HCEC 1CT (cell line): Measurements from ENCODE around the gene IFIT5.
"Not testable (repeated sequence)": the region's sequence is repeated elsewhere in the genome, so short reads cannot be mapped to it uniquely, and the experiment has no call there.

Experiments used
- DNase-seq: peaks from one replicate; pipeline ENCODE4 v3.0.0-alpha.2; 2017

Gene IFIT5

DNA sequence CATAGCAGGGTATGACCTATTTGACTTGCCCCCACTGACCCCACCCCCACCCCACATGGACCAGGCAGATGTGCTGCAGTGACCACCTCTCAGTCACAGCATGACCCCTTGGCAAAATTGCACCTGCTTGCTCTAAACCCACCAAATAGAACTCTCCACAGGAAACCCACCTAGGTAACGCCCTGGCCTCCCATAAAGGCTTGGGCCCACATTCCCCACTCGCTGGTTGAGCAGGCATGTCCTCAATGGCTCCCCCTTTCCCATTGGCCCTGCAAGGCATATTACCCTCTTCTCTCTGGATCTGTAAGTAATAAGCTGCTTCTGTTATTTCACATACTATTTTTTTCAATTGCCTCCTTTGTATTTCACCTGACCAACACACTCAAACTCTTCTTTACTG is 19.2 kb upstream of the IFIT5 start:
- DNase-seq: no peak

GRCh38 chr10:89398003-89398749 is 16.2 kb upstream of the IFIT5 start:
- DNase-seq: peak; percentile 91

GRCh38 chr10:89399956-89400355 is 14.4 kb upstream of the IFIT5 start:
- no peak for DNase-seq

- no peak for DNase-seq
Measured at GRCh38 chr10:89403043-89403442, 11.3 kb upstream of the IFIT5 start.

GRCh38 chr10:89404104-89405047 is 10.0 kb upstream of the IFIT5 start:
- DNase-seq: no peak

GRCh38 chr10:89406178-89406577 is 8.2 kb upstream of the IFIT5 start:
- DNase-seq: not testable (repeated sequence)

DNA sequence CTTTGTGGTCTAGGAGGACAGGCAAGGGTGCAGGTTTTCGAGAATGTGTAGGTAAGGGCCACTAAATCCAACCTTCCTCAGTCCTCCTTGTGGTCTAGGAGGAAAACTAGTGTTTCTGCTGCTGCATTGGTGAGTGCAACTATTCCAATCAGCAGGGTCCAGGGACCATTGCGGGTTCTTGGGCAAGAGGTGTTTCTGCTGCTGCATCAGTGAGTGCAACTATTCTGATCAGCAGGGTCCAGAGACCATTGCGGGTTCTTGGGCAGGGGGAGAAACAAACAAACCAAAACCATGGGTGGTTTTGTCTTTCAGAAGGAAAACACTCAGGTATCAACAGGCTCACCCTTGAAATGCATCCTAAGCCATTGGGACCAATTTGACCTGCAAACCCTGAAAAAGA is 6.6 kb upstream of the IFIT5 start:
- DNase-seq: not testable (repeated sequence)

DNA sequence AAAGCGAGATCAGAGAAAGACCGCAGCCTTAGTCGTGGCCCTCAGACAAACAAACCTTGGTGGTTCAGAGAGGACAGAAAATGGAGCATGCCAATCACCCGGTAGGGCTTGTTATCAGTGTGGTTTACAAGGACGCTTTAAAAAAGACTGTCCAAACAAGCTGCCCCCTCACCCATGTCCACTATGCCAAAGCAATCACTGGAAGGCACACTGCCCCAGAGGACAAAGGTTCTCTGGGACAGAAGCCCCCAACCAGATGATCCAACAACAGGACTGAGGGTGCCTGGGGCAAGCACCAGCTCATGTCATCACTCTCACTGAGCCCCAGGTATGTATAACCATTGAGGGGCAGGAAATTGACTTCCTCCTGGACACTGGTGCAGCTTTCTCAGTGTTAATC is 5.1 kb upstream of the IFIT5 start:
- not testable (repeated sequence) for DNase-seq

DNA sequence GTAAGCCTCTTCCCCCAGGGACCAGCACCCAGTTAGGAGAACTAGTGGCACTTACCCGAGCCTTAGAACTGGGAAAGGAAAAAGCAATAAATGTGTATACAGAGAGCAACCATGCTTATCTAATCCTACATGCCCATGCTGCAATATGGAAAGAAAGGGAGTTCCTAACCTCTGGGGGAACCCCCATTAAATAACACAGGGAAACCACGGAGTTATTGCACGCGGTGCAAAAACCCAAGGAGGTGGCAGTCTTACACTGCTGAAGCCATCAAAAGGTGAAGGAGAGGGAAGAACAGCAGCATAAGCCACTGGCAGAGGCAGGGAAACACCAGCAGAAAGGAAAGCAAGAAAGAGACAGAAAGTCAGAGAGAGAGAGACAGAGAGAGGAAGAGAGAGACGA is 3.8 kb upstream of the IFIT5 start:
- DNase-seq: not testable (repeated sequence)

GRCh38 chr10:89411135-89411534 is 3.2 kb upstream of the IFIT5 start:
- not testable (repeated sequence) for DNase-seq

DNA sequence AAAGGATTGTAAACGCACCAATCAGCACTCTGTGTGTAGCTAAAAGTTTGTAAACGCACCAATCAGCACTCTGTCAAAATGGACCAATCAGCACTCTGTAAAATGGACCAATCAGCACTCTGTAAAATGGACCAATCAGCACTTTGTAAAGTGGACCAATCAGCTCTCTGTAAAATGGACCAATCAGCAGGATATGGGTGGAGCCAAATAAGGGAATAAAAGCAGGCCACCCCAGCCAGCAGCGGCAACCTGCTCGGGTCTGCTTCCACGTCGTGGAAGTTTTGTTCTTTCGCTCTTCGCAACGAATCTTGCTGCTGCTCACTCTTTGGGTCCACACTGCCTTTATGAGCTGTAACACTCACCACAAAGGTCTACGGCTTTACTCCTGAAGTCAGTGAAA is 2.1 kb upstream of the IFIT5 start:
- DNase-seq: not testable (repeated sequence)

DNA sequence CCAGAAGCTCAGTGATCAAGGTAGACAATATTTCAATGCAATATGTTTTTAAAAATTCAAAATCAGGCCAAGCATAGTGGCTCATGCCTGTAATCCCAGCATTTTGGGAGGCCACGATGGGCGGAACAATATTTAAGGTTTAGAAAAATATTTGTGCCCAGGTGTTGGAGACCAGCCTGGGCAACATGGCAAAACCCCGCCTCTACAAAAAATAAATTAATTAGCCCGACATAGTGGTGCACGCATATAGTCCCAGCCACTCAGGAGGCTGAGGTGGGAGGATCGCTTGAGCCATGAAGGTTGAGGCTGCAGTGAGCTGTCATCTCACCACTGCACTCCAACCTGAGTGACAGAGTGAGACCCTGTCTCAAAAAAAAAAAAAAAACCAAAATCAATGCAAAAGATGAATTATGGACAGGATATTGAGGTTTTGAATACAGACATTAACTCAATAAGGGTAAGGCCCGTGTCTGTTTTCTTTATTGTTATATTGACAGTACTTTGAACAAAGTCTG is 913 bp upstream of the IFIT5 start:
- no peak for DNase-seq

GRCh38 chr10:89414879-89415821 is 782 bp downstream of the IFIT5 start:
- peak; percentile 49 for DNase-seq

DNA sequence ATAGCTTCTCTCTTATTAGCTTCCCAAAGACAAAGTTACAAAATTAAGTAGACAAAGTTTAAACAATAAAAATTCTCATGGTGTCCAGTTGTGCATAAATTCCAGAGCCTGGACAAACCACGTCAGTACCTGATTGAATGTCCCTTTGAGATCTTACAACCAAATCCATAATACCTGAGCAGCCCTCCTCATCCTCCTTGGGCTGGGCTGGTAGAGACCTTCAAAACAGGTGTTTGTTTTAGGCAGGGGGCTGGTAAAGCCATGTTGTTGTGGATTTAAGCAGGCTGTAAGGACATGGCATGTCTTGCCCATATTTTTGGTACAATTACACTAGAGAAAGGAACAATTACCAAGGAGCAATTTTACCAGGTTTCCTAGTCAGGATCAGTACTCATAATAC is 2.1 kb downstream of the IFIT5 start:
- DNase-seq: no peak

- DNase-seq: peak; percentile 31
Measured at GRCh38 chr10:89419548-89419947, 5.2 kb downstream of the IFIT5 start.

- no peak for DNase-seq
Measured at GRCh38 chr10:89421018-89421476, 6.7 kb downstream of the IFIT5 start.

- no peak for DNase-seq
Measured at GRCh38 chr10:89425000-89425399, 10.6 kb downstream of the IFIT5 start.

DNA sequence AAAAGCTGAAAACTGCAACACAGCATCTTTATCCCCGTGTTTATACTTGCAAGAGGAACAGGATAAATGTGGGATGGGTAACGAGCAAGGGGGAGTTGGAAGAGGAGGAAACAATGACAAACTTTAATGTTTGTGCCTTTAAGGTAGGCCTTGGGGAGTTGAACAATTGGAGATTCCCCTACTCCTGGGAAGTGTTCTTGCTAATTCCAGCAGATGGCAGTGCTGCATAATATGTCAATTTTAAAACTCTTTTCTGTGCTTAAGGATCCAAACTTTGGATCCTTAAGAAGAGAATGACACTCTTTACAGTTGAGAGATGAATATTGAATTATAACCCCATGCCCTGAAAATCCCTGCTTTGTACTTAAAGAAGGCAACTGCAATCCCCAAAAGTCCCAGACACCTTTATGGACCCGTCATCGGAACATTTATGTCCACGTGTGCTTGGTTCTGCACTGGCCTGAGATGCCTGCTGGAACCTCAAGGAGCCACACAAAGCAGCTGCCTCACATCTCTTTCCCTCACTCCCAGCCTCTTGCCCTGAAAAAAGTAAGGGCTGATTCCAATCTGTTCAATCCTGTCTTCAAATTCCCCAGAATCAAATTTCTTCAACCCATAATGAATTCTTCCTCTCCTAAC is 12.0 kb downstream of the IFIT5 start:
- peak; percentile 61 for DNase-seq

DNA sequence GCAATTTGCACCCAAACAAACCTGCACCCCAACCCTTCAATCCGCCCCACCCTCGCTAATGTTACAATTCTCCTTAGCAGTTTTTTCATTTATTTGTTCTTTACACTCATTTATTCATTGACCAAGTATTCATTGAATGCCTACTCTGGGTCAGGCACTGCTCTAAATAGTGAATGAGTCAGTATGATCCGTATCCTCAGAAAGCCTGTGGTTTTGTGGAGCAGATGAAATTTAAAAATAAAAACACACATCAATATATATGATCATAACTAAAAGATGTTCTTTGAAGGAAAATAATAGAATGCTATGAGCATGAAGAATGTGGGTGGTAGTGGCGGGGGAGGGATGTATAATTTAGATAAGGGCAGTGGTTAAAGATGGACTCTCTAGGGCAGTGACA is 13.3 kb downstream of the IFIT5 start:
- peak; percentile 92 for DNase-seq

DNA sequence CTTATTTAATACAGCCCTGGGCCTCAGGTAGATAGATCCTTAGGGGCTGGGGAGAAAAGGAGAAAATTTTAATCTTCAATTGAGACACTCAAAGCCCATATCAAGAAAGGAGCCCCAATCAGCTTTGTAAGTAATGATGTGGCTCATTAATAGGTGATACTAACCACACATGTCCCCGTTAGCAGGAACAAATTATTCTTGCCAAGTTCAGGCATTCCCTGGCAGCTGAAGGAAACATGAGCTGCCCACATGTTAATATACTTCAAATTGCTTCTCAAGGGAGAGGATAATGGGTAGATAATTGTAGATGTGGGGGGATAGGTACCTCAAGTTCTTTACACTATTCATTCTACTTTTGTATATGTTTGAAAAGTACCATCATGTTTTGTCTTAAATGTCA is 14.5 kb downstream of the IFIT5 start:
- DNase-seq: no peak

GRCh38 chr10:89431977-89432376 is 17.6 kb downstream of the IFIT5 start:
- peak; percentile 31 for DNase-seq

DNA sequence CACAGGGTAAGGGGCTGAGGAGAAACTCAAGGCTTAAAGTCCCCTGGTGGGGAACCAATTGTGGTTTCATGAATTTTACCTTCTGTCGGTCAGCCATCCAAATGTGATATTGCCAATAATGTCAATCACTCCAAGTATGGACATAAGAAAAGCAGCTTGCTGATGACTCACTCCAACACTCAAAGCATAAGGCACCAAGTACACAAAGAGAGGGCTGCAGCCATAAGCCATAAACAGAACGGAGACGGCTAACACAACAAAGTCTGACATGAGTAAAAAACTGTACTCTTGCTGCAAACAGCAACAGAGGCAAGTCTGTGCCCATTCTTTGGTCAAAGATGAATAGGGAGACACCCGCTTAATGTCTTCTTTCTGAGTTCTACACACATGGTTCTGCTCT is 24.2 kb downstream of the IFIT5 start:
- no peak for DNase-seq
